Measurements from ENCODE around the gene LHFPL6. TPM values are rescaled to one million over a fixed set of nuclear protein-coding genes. Genes with fewer than 3 reads are reported as not detected.

The LHFPL6 gene
- total RNA-seq, 1 donor = 6.2 TPM

DNA sequence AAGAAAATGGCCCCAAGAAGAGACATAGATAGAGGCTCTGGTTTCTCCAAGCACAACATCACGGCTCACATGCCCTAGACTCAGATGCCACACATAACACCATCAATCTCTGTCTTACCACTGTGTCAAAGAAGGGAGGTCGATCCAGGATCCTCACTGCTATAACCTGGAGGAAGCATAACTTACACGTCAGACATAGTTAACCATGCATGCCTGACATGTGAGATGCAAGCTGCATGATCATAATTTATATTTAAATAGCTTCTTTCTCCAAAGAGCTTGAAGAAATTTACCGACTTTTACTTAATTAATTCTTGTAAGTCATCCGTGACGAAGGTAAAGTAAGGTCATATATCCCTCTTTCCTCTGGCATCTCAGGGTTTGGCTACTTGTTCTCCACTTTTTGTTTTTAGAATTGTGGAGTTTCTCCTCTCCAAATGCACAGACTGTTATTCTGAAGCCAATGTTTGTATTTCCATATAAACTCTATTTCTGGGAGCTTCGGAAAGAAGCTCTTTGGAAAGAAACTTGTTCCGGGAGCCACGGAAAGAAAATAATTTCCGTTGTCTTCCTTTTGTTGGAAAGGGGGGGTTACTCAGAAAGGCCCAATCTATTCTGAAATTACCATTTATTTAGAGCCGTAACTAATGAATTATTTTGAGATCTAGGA is 205.6 kb downstream of the LHFPL6 start:
- DNase-seq (ENCODE audit: low read depth in 2 of 3, low spot score in 2 of 3) = no peak

DNA sequence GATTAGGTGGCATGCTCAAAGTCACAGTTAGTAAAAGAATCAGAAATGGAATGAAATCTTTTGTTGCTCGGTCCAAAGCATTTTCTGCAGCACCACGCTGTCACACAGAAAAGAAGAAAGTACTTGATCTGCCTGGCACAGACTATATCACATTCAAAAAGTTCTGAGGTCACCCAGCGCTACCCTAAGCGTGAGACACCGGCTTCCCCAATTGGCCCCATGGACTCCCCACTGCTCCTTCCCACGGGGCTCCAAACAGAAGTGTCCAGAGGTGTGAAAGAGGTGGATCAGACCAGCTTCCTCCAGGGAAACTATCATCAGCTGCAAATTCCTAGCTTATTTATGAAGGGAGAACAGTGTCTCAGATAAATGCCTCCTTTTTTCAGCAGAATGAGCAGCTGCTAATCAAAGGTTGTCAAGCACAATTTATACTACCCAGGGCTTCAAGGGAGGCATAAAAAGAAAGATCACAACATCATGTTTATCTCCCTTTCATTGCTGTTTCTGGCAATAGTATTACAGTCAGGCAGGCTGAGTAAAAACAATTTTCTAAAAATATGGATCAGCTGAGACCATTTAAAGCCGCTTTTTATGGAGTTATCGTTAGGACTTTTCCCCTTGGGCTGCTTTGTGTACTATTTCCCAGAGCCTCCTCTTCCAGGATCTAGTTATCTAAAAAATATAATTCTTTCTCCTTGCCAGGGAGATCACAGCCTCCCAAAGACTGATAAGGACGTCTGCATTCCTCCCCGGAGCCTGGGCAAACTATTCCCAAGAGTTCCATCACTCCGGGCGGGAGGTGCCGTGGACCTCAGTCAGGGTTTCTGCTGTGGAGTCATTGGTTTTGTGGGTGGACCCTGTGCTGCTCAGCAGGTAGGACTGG is 208.0 kb downstream of the LHFPL6 start:
- DNase-seq (ENCODE audit: low read depth in 2 of 3, low spot score in 2 of 3) = no peak

DNA sequence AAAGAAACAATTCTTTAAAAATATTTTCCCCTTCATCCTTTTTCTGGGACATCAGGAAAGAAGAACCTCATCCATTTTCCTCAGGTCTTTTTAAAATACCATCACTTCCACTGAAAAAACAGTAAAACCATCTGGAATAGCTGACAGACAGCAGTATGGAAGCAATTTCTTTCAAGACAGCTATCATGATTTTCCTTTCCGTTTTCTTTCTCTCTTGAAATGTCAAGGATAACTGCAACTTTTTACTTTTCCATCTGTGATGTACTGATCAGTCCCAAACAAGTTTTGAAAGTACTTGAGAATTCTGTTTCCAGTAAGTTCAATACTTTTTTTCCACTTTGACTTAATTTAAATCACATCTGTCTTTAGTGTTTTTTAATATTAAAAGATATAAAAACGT is 211.2 kb downstream of the LHFPL6 start:
- DNase-seq (ENCODE audit: low read depth in 2 of 3, low spot score in 2 of 3) = no peak

DNA sequence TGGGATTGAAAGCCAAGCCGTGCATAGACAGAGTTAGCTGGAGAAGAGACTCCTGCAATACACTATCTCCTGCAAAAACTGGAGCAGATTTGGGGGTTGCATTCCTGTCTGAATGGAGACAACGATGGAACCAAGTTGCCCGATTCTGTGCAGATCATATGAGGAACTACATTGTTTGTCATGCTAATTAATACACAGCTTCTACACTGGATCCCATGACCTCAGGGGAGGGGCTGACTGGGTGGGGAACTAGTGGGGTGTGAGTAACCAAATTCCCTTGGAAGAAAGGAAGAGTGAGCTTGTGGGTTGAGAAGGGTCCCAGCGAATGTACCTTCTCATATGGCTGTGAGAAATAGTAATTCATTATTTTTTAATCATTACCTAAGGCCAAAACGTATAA is 214.0 kb downstream of the LHFPL6 start:
- DNase-seq (ENCODE audit: low read depth in 2 of 3, low spot score in 2 of 3) = no peak

DNA sequence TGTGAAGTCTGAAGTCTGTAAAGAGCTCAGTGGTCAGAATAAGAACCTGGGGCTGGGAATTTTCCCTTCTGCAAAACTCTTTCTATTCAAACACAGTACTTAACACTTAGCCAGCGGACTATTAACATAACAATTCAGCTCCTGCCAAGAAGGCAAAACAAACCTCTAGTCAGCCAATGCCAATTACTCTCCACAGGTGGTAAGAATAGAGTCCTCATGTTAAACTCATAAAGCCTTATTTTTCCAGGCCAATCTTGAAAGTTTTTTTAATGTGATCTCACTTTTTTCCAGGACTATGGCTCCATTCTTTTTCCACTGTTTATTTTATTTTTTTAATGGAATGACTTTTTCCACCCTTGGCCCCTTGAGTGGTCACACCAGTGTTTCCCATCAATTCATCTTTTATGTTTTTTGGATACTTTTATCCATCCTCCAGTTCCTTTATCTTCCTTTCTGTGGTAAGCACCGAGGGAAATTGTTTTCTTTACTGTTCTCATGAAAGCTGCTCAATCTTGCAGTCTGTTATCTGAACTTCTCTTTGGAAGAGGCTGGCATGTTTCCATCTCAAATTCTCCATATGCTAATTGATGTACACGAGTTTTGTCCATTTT is 217.3 kb downstream of the LHFPL6 start:
- DNase-seq (ENCODE audit: low read depth in 2 of 3, low spot score in 2 of 3) = no peak

DNA sequence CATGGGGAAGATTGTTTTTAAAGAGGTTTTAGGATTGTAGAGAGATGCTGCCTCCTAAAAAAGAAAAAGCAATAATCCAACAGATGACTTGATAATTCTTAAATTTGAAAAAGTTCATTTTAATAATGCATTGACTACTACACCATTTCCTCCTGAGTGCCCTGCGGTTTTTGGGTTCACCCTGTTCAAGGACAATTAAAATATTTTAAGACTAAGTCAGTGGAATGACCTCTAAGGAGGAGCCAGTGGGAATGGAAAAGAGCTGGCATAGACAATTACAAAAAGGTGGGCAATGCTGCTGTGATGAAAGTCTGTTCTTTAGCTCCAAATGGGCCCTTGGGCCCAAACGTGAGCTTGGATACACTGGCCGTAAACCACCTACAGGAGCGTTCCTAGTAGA is 217.8 kb downstream of the LHFPL6 start:
- DNase-seq (ENCODE audit: low read depth in 2 of 3, low spot score in 2 of 3) = no peak

DNA sequence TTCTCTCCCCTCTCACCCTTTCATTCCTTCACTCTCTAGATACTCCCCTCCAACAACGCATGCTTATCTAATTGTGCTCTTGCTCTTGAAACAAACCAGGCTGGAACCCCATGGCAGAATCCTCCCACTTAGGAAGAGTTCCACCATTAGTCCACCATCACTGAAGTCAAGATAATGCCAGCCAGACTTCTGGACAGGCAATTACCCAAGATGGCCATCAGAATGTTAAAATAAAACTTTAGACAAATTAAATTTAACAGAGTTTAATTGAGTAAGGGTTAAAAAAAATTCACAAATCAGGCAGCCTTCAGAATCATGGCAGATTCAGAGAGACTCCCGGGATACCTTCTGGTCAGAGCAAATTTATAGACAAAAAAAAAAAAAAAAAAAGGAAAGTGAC is 221.5 kb downstream of the LHFPL6 start:
- no peak for DNase-seq (ENCODE audit: low read depth in 2 of 3, low spot score in 2 of 3)

DNA sequence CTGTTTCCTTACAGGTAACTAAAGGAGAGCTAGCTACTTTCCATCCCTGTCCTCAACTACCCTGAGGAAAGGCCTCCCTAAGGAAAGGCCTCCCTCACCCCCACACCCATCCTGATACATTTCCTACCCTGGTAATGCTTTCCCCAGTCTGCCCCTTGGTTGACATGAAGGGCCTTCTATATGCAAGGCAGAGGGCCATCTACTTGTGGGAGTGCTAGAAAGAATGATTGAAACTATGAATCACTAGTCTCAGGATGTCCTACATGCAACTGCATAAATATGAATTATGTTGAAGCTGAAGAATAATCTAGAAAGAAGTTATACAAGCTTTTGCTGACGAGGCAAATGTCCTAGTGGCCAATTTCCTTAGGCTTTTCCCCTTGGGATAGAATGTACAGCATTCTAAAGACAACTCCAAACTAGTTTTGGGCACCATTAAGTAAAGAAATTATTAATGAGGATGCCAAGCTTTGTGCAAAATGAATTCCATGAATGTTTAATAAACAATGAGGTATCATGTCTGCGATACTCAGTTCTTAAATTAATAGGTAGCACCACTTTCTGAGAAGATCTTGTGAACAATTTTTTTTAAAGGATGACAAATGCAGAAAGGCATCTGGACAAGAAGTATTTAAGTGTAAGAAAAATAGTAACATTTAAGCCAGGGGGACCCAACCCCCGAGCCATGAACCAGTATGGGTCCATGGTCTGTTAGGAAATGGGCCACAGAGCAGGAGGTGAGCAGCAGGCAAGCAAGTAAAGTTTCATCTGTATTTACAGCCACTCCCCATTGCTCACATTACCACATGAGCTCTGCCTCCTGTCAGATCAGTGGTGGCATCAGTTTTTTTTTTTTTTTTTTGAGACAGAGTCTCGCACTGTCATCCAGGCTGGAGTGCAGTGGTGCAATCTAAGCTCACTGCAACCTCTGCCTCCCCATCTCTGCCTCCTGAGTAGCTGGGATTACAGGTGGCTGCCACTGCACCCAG is 223.0 kb downstream of the LHFPL6 start:
- no peak for DNase-seq (ENCODE audit: low read depth in 2 of 3, low spot score in 2 of 3)

DNA sequence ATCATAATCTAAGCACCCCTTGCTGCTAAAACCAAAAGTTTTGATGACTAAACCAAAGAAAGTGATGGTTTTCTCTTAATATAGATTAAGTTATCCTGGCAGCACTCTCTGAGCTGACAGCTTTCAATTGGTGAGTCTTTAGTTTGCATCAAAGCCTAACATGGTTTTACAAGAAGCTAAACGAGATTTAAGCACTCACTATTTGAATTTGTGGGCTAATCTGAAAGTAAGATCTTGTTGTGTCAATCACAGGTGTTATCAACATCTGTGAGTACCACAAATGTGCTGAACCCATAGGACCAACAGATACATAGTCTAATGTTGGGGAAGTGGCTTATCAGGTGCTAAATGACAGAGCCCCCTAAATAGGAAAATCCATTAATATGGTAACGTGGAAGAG is 223.9 kb downstream of the LHFPL6 start:
- no peak for DNase-seq (ENCODE audit: low read depth in 2 of 3, low spot score in 2 of 3)

DNA sequence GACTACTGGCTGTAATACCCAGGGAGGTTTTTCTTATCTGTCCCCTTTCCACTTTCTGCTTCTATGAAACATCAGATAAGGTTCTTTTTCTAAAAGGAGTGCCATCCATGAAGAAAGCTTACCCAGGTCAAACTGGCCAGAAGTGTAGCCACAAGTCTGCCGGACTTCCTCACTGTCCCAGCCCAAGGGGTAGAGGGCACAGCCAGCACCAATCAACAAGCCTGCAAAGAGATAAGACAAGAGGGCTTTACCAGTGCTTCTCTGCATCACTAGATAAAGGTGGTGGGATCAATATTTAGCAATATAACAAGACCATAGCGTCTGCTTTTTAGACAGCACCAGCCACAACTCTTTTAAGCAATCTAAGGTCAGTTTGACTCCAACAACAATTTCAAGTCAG is 224.7 kb downstream of the LHFPL6 start:
- DNase-seq (ENCODE audit: low read depth in 2 of 3, low spot score in 2 of 3) = no peak

DNA sequence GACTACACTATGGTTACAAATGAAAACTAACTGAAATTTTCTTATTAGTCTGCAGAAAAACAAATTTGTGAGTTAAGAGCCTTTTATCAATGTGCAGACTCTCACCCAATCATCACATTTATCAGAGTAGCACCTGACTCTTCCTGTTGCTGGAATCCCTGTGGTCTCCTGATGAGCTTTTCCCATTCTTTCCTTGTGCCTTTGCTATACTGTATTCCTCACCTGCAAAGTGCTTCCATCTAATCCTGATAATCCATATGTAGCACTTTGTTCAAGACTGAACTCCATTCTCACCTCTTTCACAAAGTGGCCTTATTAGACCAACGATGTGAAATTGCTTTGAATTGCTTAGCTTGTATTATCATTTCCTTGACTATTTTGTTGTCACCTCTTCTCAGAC is 225.3 kb downstream of the LHFPL6 start:
- DNase-seq (ENCODE audit: low read depth in 2 of 3, low spot score in 2 of 3) = no peak

DNA sequence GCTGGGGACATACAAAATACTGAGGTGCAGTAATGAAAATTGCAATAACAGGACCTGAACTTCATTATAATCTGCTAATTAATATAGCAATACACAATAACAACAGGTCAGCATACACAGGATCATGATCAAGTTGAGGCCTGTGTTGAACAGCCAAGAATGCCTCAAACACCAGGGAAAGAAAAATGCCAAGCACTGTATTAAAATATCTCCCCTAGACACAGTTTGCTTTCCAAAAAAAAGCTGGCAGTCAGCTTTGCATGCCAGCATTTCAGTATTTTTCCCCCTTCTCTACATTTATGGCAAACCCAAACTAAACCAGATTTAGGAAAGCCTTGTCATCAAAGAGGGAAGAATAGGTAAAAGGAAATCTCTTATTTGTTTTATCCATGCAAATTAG is 226.9 kb downstream of the LHFPL6 start:
- DNase-seq (ENCODE audit: low read depth in 2 of 3, low spot score in 2 of 3) = no peak

DNA sequence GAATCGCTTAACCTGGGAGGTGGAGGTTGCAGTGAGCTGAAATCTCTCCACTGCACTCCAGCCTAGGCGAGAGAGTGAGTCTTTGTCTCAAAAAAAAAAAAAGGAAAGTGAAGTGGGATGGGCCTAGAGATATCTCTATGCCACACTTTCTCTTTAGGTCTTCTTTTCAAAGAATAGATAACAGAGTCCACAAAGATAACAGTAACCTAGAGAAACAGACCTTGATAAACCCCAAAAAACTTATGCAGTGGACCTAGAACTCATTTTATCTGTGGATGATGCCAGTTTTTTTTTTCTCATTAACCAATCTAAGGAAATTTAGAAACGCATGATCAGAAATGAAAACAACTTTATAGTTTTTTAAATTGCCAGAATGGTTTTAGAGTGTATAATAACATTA is 227.4 kb downstream of the LHFPL6 start:
- DNase-seq (ENCODE audit: low read depth in 2 of 3, low spot score in 2 of 3) = no peak

DNA sequence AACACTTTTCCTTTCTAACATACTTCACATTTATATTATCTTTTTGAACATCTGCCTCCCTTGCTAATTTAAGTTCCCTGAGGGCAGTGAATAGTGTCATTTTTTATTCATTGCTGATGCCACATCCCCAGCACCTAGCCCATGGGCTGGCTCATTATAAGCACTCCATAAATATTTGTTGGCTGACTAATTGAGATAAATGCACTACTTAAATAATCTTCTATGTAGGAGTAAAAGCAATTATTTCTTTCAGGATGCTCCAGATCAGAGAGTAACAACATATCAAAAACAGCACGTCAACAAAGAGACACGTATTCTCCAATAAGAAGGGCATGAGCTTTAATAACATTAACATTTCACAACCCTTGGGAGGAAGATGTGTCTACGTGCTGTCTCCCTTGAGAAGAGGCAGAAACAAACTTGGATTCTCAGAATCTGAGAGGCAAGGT is 228.2 kb downstream of the LHFPL6 start:
- DNase-seq (ENCODE audit: low read depth in 2 of 3, low spot score in 2 of 3) = no peak

DNA sequence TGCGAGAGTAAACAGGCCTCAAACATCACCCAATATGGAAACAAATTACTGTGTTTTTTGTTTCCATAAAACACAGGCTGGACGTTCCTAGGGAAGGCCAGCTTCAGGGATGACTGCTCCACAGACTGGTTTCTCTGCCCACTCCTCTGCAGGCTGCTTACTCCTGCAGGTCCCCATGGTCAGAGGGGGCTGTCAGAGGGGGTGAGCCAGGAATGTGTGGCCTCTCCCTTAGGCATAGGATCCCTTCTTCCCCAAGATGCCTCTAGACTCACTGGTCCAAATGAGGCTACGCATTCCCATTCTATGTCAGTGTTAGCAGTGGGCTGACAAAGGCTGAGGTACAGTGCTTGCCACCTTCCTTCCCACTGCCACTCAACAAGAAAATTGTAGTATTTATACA is 229.8 kb downstream of the LHFPL6 start:
- no peak for DNase-seq (ENCODE audit: low read depth in 2 of 3, low spot score in 2 of 3)

DNA sequence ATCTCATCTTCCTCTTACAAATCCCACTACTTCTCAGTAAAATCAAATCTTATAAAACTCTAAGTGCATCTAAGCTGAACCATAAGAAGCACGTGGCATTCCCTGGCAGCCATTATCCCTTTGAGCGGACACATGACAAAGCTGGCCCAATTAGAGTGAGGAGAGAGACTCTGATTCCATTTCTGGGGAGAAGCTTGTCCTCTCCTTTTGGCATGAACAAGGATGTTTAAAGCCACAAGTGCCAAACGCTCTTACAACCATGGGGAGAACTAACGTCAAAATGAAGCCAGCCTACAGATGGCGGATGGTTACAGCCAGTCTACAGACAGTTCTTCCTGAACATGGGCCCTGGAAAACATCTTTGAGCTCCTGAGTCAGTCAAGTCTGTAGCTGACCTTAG is 231.3 kb downstream of the LHFPL6 start:
- DNase-seq (ENCODE audit: low read depth in 2 of 3, low spot score in 2 of 3) = no peak

DNA sequence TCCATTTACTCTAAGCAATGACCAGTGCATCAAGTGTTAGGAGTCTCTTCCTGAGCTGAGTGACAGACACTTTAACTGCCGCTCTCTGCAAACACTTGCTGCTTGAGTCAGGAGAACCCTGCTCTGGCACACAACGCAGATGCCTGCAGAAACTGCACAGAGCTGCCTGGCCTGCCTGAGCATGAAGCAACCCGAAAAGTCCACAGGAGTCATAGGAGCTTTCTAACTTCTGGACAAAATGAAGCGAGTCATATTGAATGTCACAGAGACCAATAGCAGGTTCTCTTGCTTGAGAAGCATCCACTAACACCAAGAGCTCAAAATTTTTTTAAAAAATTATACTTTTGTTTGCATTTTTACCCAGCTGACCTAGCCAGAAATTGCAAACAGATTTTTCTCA is 232.4 kb downstream of the LHFPL6 start:
- no peak for DNase-seq (ENCODE audit: low read depth in 2 of 3, low spot score in 2 of 3)

DNA sequence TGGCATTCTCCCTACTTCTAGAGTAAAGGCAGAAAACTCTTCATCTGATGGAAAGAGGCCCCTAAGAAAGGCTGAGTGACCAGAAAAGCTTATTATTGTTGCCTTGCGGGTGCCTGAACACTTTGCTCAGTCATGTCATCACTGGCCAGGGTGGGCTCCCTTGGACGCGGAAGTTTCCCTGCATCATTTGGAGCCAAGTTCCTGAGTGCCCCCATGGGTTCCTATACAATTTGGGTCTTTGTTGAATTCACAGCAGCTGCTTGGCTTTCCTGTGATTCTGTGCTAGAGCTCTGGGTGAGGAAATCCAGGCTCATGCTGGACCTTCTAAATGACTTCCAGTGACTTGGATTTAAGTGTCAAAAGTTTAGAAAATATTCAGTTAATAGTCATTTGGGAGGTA is 232.9 kb downstream of the LHFPL6 start:
- DNase-seq (ENCODE audit: low read depth in 2 of 3, low spot score in 2 of 3) = no peak

DNA sequence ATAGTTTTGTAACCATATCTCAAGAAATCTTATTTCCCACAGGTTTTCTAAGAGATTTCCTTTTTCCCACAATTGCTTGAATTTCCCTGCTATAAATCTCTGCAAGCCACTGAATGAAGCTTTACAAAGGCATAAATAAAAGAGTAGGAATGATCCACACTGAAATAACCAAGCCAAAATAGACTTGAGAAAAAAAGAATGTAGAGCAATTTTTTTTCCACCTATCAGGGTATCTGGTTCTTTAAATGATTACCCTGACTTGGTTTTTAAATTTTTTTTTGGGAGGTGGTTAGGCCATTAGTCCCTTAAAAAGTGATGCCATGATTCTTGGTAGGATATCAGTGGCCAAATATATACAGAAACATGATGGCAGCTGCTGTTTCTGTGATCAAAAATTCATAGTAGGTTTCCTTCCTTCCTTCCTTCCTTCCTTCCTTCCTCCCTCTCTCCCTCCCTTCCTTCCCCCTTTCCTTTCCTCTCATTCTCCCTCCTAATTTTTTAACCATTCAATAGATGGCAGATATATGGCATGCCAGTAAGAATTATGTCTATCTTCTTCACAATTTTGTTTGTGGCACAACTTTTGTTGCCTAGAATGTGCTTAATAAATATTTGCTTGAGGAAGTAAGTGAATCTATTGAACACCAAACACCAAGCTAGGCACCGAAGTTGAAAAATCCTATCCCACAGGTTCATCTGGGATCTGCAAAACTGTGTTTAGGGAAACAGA is 233.7 kb downstream of the LHFPL6 start:
- DNase-seq (ENCODE audit: low read depth in 2 of 3, low spot score in 2 of 3) = no peak

DNA sequence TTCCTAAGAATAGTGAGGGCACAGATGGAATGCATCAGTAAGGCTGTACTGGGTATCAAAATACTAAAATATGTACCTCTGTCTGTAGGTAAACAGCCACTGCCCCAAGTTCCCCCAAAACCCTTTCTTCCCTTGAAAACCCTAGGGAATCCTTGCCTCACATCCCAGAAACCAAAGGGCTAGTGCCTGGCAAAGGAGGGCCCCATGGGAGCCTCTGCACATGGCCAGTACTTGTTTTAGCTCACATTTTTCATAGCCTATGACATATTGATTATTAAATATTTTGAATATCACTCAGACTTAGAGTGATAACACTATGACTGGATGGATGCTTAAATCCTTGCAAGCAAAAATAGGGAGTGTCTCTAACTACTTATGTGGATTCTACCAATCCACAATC is 237.1 kb downstream of the LHFPL6 start:
- no peak for DNase-seq (ENCODE audit: low read depth in 2 of 3, low spot score in 2 of 3)
